CD14-positive monocyte (primary cell): Measurements from ENCODE around the gene CRAT. TPM values are rescaled to one million over a fixed set of nuclear protein-coding genes. Genes with fewer than 3 reads are reported as not detected.
A peak's percentile ranks its signal among the peaks of the same experiment; 100 is the strongest.

Experiments
- DNase-seq, 3 donors: peaks; one replicate each; pipeline ENCODE4 v3.0.0-alpha.2; 2011 to 2022
- H2AFZ ChIP-seq: 2 replicates; pipeline ENCODE4 v1.6.0; 2012; ENCODE audit warnings: mild to moderate bottlenecking, low read depth, low read length, inconsistent platforms; ENCODE audit not compliant: insufficient read depth, poor library complexity, severe bottlenecking
- H3K27ac ChIP-seq, 2 donors: 1 replicate in 1 of 2; 2 replicates in 1 of 2; pipeline ENCODE4 v1.5.1; 2012 to 2013; ENCODE audit warnings: low read length in 2 of 2, control low read depth in 1 of 2, inconsistent platforms in 1 of 2, low read depth in 1 of 2, mild to moderate bottlenecking in 1 of 2
- H3K27me3 ChIP-seq, 2 donors: one replicate each; pipeline versions ENCODE4 v1.6.0 to v1.6.1; 2011 to 2013; ENCODE audit warnings: low read length in 2 of 2; ENCODE audit not compliant: control insufficient read depth in 2 of 2, insufficient read depth in 2 of 2
- H3K36me3 ChIP-seq, 2 donors: replicated peaks in 1 of 2; 1 replicate in 1 of 2; 2 replicates in 1 of 2; pipeline versions ENCODE4 v1.5.1 to v1.6.1; 2012 to 2013; ENCODE audit warnings: low read length in 2 of 2, control low read depth in 1 of 2, inconsistent platforms in 1 of 2, mild to moderate bottlenecking in 1 of 2; ENCODE audit not compliant: insufficient read depth in 2 of 2, control insufficient read depth in 1 of 2
- H3K4me1 ChIP-seq, 2 donors: 1 replicate in 1 of 2; 2 replicates in 1 of 2; pipeline versions ENCODE4 v1.5.1 to v1.6.1; 2012 to 2013; ENCODE audit warnings: low read length in 2 of 2, control low read depth in 1 of 2, inconsistent platforms in 1 of 2, mild to moderate bottlenecking in 1 of 2, moderate library complexity in 1 of 2; ENCODE audit not compliant: insufficient read depth in 2 of 2, control insufficient read depth in 1 of 2
- H3K4me2 ChIP-seq: replicated peaks from 2 replicates; pipeline ENCODE3; 2012; ENCODE audit warnings: low read length, moderate library complexity, mild to moderate bottlenecking; ENCODE audit not compliant: poor library complexity, severe bottlenecking; ENCODE audit errors: extremely low read depth
- H3K4me3 ChIP-seq, 3 experiments: fragments of 200-600 bp in 1 of 3; sonication (generic) in 1 of 3; replicated peaks in 1 of 3; 1 replicate in 2 of 3; 2 replicates in 1 of 3; pipeline ENCODE4 v1.5.1; 2011 to 2013; ENCODE audit warnings: low read length in 3 of 3, mild to moderate bottlenecking in 3 of 3, control low read depth in 2 of 3, low read depth in 2 of 3, inconsistent platforms in 1 of 3, moderate library complexity in 1 of 3
- H3K79me2 ChIP-seq: 2 replicates; pipeline ENCODE4 v1.6.0; 2012; ENCODE audit warnings: mild to moderate bottlenecking, control low read depth, inconsistent platforms, low read length, moderate library complexity; ENCODE audit not compliant: insufficient read depth
- H3K9ac ChIP-seq: 2 replicates; pipeline ENCODE4 v1.6.0; 2017; ENCODE audit warnings: low read length, mild to moderate bottlenecking; ENCODE audit not compliant: insufficient read depth, poor library complexity, severe bottlenecking
- H3K9me3 ChIP-seq, 2 donors: replicated peaks in 1 of 2; 1 replicate in 1 of 2; 2 replicates in 1 of 2; pipeline versions ENCODE4 v1.5.1 to v1.6.1; 2012 to 2013; ENCODE audit warnings: low read length in 2 of 2, control low read depth in 1 of 2; ENCODE audit not compliant: control insufficient read depth in 1 of 2, insufficient read depth in 1 of 2
- H4K20me1 ChIP-seq: 2 replicates; pipeline ENCODE4 v1.6.0; 2012; ENCODE audit warnings: mild to moderate bottlenecking, low read length, control low read depth, moderate library complexity; ENCODE audit not compliant: insufficient read depth
- H3K27ac Mint-ChIP-seq, 7 donors: one replicate each; pipeline ENCODE4 v1.8.0; 2020; ENCODE audit warnings: mild to moderate bottlenecking in 7 of 7, mixed read lengths in 7 of 7, moderate library complexity in 6 of 7, inconsistent platforms in 2 of 7
- H3K27me3 Mint-ChIP-seq, 3 donors: one replicate each; pipeline ENCODE4 v1.8.0; 2021 to 2022; ENCODE audit warnings: low read depth in 3 of 3, mild to moderate bottlenecking in 3 of 3, mixed read lengths in 3 of 3, moderate library complexity in 3 of 3, inconsistent platforms in 1 of 3
- H3K36me3 Mint-ChIP-seq, 2 donors: one replicate each; pipeline ENCODE4 v1.8.0; 2020; ENCODE audit warnings: mixed read lengths in 2 of 2, inconsistent platforms in 1 of 2, mild to moderate bottlenecking in 1 of 2
- H3K4me1 Mint-ChIP-seq: one replicate; pipeline ENCODE4 v1.8.0; 2020; ENCODE audit warnings: mild to moderate bottlenecking, mixed read lengths
- H3K4me3 Mint-ChIP-seq, 2 donors: one replicate each; pipeline ENCODE4 v1.8.0; 2020; ENCODE audit warnings: mild to moderate bottlenecking in 2 of 2, mixed read lengths in 2 of 2, moderate library complexity in 1 of 2
- H3K9me3 Mint-ChIP-seq, 7 donors: one replicate each; pipeline ENCODE4 v1.8.0; 2020 to 2022; ENCODE audit warnings: mixed read lengths in 7 of 7, mild to moderate bottlenecking in 6 of 7, moderate library complexity in 6 of 7, inconsistent platforms in 2 of 7
- WGBS: methylation state at CpG from one replicate; pipeline ENCODE4 v1.1.5; 2013; ENCODE audit warnings: missing lambda C conversion rate; ENCODE audit not compliant: insufficient coverage; 5-methylcytosine and 5-hydroxymethylcytosine counted together
- intact Hi-C, 2 donors: fragments of 100-400 bp; cut with micrococcal nuclease; formaldehyde crosslinking; loops; one replicate each; pipeline versions ENCODE4 v1.15.0 to v1.15.1; 2023
- polyA plus RNA-seq, 3 donors: library from polyadenylated mRNA; depleted of rRNA in 1 of 3; unstranded in 2 of 3; stranded (reverse) in 1 of 3; fragments of 300-500 nt in 2 of 3; fragments of >200 nt in 1 of 3; fragmentation: Illumina TruSeq in 2 of 3; gene quantifications; 1 replicate in 2 of 3; 2 replicates in 1 of 3; pipeline ENCODE4 v1.2.3, GENCODE V29; 2012 to 2021
- TF ChIP-seq, protein P1 (sequence below): fragments of 200-600 bp; IDR thresholded peaks from one replicate; pipeline ENCODE4 v1.8.0; 2022; ENCODE audit warnings: antibody characterized with exemption, mild to moderate bottlenecking

The CRAT gene
- polyA plus RNA-seq, 3 donors = 12.2 to 19.4 (median 15.0) TPM

GRCh38 chr9:129105857-129106694 is 4.5 kb downstream of the CRAT start:
- Histone ChIP-seq H4K20me1 (no peaks in the 10 kb centered on the region), H2AFZ (no peak overlapping the region), H3K27me3 (no peaks in the 10 kb centered on the region), H3K9me3 (no peaks in the 10 kb centered on the region), H3K9ac (no peak overlapping the region), H3K4me1 (peaks cover 16 to 19% of the 10 kb centered on the region in 2 donors), H3K4me3 (no peak overlapping the region), H3K4me2 (no peak overlapping the region), H3K36me3 (peaks cover 12 to 29% of the 10 kb centered on the region in 2 donors), H3K27ac (no peak overlapping the region), H3K79me2 (peaks cover 16% of the 10 kb centered on the region)
- Mint-ChIP-seq H3K27me3 (peaks cover 0 to 4% (median under 1%) of the 10 kb centered on the region in 3 donors), H3K4me3 (no peak overlapping the region), H3K9me3 (peaks cover 0 to 3% (median 0%) of the 10 kb centered on the region in 7 donors), H3K36me3 (peaks cover 24 to 27% of the 10 kb centered on the region in 2 donors), H3K27ac (peak overlapping the region in 1 of 7 donors; percentile 41), H3K4me1 (peaks cover 15% of the 10 kb centered on the region)
- TF ChIP-seq, protein P1, sequence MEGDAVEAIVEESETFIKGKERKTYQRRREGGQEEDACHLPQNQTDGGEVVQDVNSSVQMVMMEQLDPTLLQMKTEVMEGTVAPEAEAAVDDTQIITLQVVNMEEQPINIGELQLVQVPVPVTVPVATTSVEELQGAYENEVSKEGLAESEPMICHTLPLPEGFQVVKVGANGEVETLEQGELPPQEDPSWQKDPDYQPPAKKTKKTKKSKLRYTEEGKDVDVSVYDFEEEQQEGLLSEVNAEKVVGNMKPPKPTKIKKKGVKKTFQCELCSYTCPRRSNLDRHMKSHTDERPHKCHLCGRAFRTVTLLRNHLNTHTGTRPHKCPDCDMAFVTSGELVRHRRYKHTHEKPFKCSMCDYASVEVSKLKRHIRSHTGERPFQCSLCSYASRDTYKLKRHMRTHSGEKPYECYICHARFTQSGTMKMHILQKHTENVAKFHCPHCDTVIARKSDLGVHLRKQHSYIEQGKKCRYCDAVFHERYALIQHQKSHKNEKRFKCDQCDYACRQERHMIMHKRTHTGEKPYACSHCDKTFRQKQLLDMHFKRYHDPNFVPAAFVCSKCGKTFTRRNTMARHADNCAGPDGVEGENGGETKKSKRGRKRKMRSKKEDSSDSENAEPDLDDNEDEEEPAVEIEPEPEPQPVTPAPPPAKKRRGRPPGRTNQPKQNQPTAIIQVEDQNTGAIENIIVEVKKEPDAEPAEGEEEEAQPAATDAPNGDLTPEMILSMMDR = no peak
- intact Hi-C loops = no loop called here
- WGBS = 95% methylated on average over 11 of the region's 17 CpGs
- DNase-seq = no peak

GRCh38 chr9:129104051-129104450 is 6.5 kb downstream of the CRAT start:
- DNase-seq = no peak
- no peak overlapping the region for H2AFZ ChIP-seq
- peaks cover 12 to 33% of the 10 kb centered on the region in 2 donors for H3K36me3 ChIP-seq
- H3K4me3 Mint-ChIP-seq = no peak overlapping the region
- H3K4me2 ChIP-seq = no peak overlapping the region
- H3K27me3 Mint-ChIP-seq = peaks cover 0 to 2% (median 1%) of the 10 kb centered on the region in 3 donors
- peaks cover 0 to 3% (median 0%) of the 10 kb centered on the region in 7 donors for H3K9me3 Mint-ChIP-seq
- peaks cover 4% of the 10 kb centered on the region for H3K4me1 Mint-ChIP-seq
- peaks cover 24 to 27% of the 10 kb centered on the region in 2 donors for H3K36me3 Mint-ChIP-seq
- no peaks in the 10 kb centered on the region for H3K9me3 ChIP-seq
- H3K4me1 ChIP-seq = peaks cover under 1 to 5% of the 10 kb centered on the region in 2 donors
- H4K20me1 ChIP-seq = no peaks in the 10 kb centered on the region
- H3K79me2 ChIP-seq = peaks cover 7% of the 10 kb centered on the region
- TF ChIP-seq, protein P1 = no peak
- WGBS = 85% methylated on average over 11 of the region's 11 CpGs
- H3K27me3 ChIP-seq = no peaks in the 10 kb centered on the region
- no peak overlapping the region for H3K27ac Mint-ChIP-seq
- H3K9ac ChIP-seq = no peak overlapping the region
- no peak overlapping the region for H3K4me3 ChIP-seq
- intact Hi-C loops = no loop called here
- H3K27ac ChIP-seq = no peak overlapping the region
